ENCODE measurements around the gene TNFRSF25.
"Not testable (repeated sequence)": the region's sequence is repeated elsewhere in the genome, so short reads cannot be mapped to it uniquely, and the experiment has no call there.

Gene TNFRSF25

GRCh38 chr1:6450005-6450450 is 15.9 kb downstream of the TNFRSF25 start:
- peaks cover 10% of the 10 kb centered on the region for H3K4me1 Mint-ChIP-seq (ENCODE audit: low read depth)
- DNase-seq (ENCODE audit: low spot score) = no peak
- peaks cover 62% of the 10 kb centered on the region for H3K27me3 Mint-ChIP-seq (ENCODE audit: low read depth)
- H3K27ac Mint-ChIP-seq = no peak overlapping the region
- H3K36me3 Mint-ChIP-seq (ENCODE audit: low read depth) = no peaks in the 10 kb centered on the region
- H3K4me3 Mint-ChIP-seq = no peak overlapping the region
- no peaks in the 10 kb centered on the region for H3K9me3 Mint-ChIP-seq

- peaks cover 10% of the 10 kb centered on the region for H3K4me1 Mint-ChIP-seq (ENCODE audit: low read depth)
- no peaks in the 10 kb centered on the region for H3K9me3 Mint-ChIP-seq
- H3K27me3 Mint-ChIP-seq (ENCODE audit: low read depth) = peaks cover 65% of the 10 kb centered on the region
- no peak for DNase-seq (ENCODE audit: low spot score)
- H3K27ac Mint-ChIP-seq = no peak overlapping the region
- H3K36me3 Mint-ChIP-seq (ENCODE audit: low read depth) = no peaks in the 10 kb centered on the region
- H3K4me3 Mint-ChIP-seq = peak overlapping the region; percentile 12
Measured at GRCh38 chr1:6448749-6449631, 17.0 kb downstream of the TNFRSF25 start.

GRCh38 chr1:6447818-6448748 is 17.9 kb downstream of the TNFRSF25 start:
- Mint-ChIP-seq H3K27ac (no peak overlapping the region), H3K9me3 (no peaks in the 10 kb centered on the region), H3K4me3 (no peak overlapping the region), H3K36me3 (ENCODE audit: low read depth) (no peaks in the 10 kb centered on the region), H3K4me1 (ENCODE audit: low read depth) (peaks cover 5% of the 10 kb centered on the region), H3K27me3 (ENCODE audit: low read depth) (peaks cover 56% of the 10 kb centered on the region)
- no peak for DNase-seq (ENCODE audit: low spot score)

GRCh38 chr1:6447016-6447817 is 18.8 kb downstream of the TNFRSF25 start:
- Mint-ChIP-seq H3K4me1 (ENCODE audit: low read depth) (peaks cover 5% of the 10 kb centered on the region), H3K27me3 (ENCODE audit: low read depth) (peaks cover 49% of the 10 kb centered on the region), H3K4me3 (no peak overlapping the region), H3K27ac (no peak overlapping the region), H3K9me3 (no peaks in the 10 kb centered on the region), H3K36me3 (ENCODE audit: low read depth) (no peaks in the 10 kb centered on the region)
- DNase-seq (ENCODE audit: low spot score) = no peak

- H3K36me3 Mint-ChIP-seq (ENCODE audit: low read depth) = no peaks in the 10 kb centered on the region
- H3K27me3 Mint-ChIP-seq (ENCODE audit: low read depth) = peaks cover 49% of the 10 kb centered on the region
- H3K4me1 Mint-ChIP-seq (ENCODE audit: low read depth) = peaks cover 5% of the 10 kb centered on the region
- no peak for DNase-seq (ENCODE audit: low spot score)
- no peak overlapping the region for H3K4me3 Mint-ChIP-seq
- H3K27ac Mint-ChIP-seq = no peak overlapping the region
- no peaks in the 10 kb centered on the region for H3K9me3 Mint-ChIP-seq
Measured at GRCh38 chr1:6446665-6447015, 19.3 kb downstream of the TNFRSF25 start.

GRCh38 chr1:6445929-6446328 is 20.0 kb downstream of the TNFRSF25 start:
- H3K27me3 Mint-ChIP-seq (ENCODE audit: low read depth) = peaks cover 54% of the 10 kb centered on the region
- not testable (repeated sequence) for DNase-seq (ENCODE audit: low spot score); H3K4me3 Mint-ChIP-seq; H3K27ac Mint-ChIP-seq; H3K9me3 Mint-ChIP-seq; H3K36me3 Mint-ChIP-seq (ENCODE audit: low read depth); H3K4me1 Mint-ChIP-seq (ENCODE audit: low read depth)

- Mint-ChIP-seq H3K4me3 (no peak overlapping the region), H3K9me3 (no peaks in the 10 kb centered on the region), H3K4me1 (ENCODE audit: low read depth) (peaks cover 7% of the 10 kb centered on the region), H3K27ac (no peak overlapping the region), H3K36me3 (ENCODE audit: low read depth) (no peaks in the 10 kb centered on the region), H3K27me3 (ENCODE audit: low read depth) (peaks cover 48% of the 10 kb centered on the region)
- DNase-seq (ENCODE audit: low spot score) = no peak
Measured at GRCh38 chr1:6445062-6445763, 20.8 kb downstream of the TNFRSF25 start.

- peaks cover 46% of the 10 kb centered on the region for H3K27me3 Mint-ChIP-seq (ENCODE audit: low read depth)
- no peak overlapping the region for H3K27ac Mint-ChIP-seq
- H3K4me1 Mint-ChIP-seq (ENCODE audit: low read depth) = peaks cover 6% of the 10 kb centered on the region
- no peaks in the 10 kb centered on the region for H3K9me3 Mint-ChIP-seq
- no peaks in the 10 kb centered on the region for H3K36me3 Mint-ChIP-seq (ENCODE audit: low read depth)
- no peak for DNase-seq (ENCODE audit: low spot score)
- H3K4me3 Mint-ChIP-seq = no peak overlapping the region
Measured at GRCh38 chr1:6444377-6444776, 21.6 kb downstream of the TNFRSF25 start.

- no peak for DNase-seq (ENCODE audit: low spot score)
- Mint-ChIP-seq H3K4me1 (ENCODE audit: low read depth) (peaks cover 1% of the 10 kb centered on the region), H3K9me3 (no peaks in the 10 kb centered on the region), H3K27ac (no peak overlapping the region), H3K27me3 (ENCODE audit: low read depth) (peaks cover 48% of the 10 kb centered on the region), H3K36me3 (ENCODE audit: low read depth) (no peaks in the 10 kb centered on the region), H3K4me3 (no peak overlapping the region)
Measured at GRCh38 chr1:6443339-6444115, 22.4 kb downstream of the TNFRSF25 start.

- peaks cover 44% of the 10 kb centered on the region for H3K27me3 Mint-ChIP-seq (ENCODE audit: low read depth)
- H3K4me1 Mint-ChIP-seq (ENCODE audit: low read depth) = peaks cover 5% of the 10 kb centered on the region
- no peaks in the 10 kb centered on the region for H3K9me3 Mint-ChIP-seq
- no peak overlapping the region for H3K27ac Mint-ChIP-seq
- no peaks in the 10 kb centered on the region for H3K36me3 Mint-ChIP-seq (ENCODE audit: low read depth)
- no peak overlapping the region for H3K4me3 Mint-ChIP-seq
- no peak for DNase-seq (ENCODE audit: low spot score)
Measured at GRCh38 chr1:6441586-6441985, 24.4 kb downstream of the TNFRSF25 start.

- DNase-seq (ENCODE audit: low spot score) = peak; percentile 69
Measured at GRCh38 chr1:6440198-6441126, 25.5 kb downstream of the TNFRSF25 start.

GRCh38 chr1:6438047-6438525 is 27.9 kb downstream of the TNFRSF25 start:
- peak; percentile 51 for DNase-seq (ENCODE audit: low spot score)
- Mint-ChIP-seq H3K27me3 (ENCODE audit: low read depth) (peaks cover 34% of the 10 kb centered on the region), H3K36me3 (ENCODE audit: low read depth) (no peaks in the 10 kb centered on the region), H3K27ac (no peak overlapping the region), H3K9me3 (no peaks in the 10 kb centered on the region), H3K4me1 (ENCODE audit: low read depth) (peaks cover 5% of the 10 kb centered on the region), H3K4me3 (no peak overlapping the region)

More at GRCh38 chr1:6440198-6441126, 25.5 kb downstream of the TNFRSF25 start:
- no peaks in the 10 kb centered on the region for H3K9me3 Mint-ChIP-seq
- H3K27ac Mint-ChIP-seq = no peak overlapping the region
- H3K27me3 Mint-ChIP-seq (ENCODE audit: low read depth) = peaks cover 39% of the 10 kb centered on the region
- H3K4me1 Mint-ChIP-seq (ENCODE audit: low read depth) = peaks cover 5% of the 10 kb centered on the region
- peak overlapping the region; percentile 51 for H3K4me3 Mint-ChIP-seq
- H3K36me3 Mint-ChIP-seq (ENCODE audit: low read depth) = no peaks in the 10 kb centered on the region

Measured in T-helper 2 cell treated with Interferon-gamma antibody and Interleukin-4, amounts not matched to agents 5 μg/mL and 100 μg/mL, for 36 hours (primary cell).